Tibial nerve (tissue), 4 donors: ENCODE results near the gene PRKAG2. TPM values are rescaled to one million over a fixed set of nuclear protein-coding genes. Genes with fewer than 3 reads are reported as not detected.

ENCODE experiments used
- DNase-seq, 2 donors: peaks; one replicate each; pipeline ENCODE4 v3.0.0-alpha.2; 2019; ENCODE audit warnings: low spot score in 2 of 2
- H3K27ac ChIP-seq, 4 donors: fragments of 200-600 bp; sonication (generic) in 3 of 4; one replicate each; pipeline ENCODE4 v1.5.1; 2017 to 2019; ENCODE audit warnings: mild to moderate bottlenecking in 1 of 4
- H3K27me3 ChIP-seq, 2 donors: fragments of 200-600 bp; sonication (generic) in 1 of 2; one replicate each; pipeline versions ENCODE4 v1.5.1 to v1.6.0; 2017 to 2019
- H3K36me3 ChIP-seq, 3 donors: fragments of 200-600 bp; sonication (generic); one replicate each; pipeline ENCODE4 v1.5.1; 2018 to 2019
- H3K4me1 ChIP-seq, 4 donors: fragments of 200-600 bp; sonication (generic) in 3 of 4; one replicate each; pipeline ENCODE4 v1.5.1; 2017 to 2019
- H3K4me3 ChIP-seq, 4 donors: fragments of 200-600 bp; sonication (generic) in 3 of 4; one replicate each; pipeline ENCODE4 v1.5.1; 2017 to 2019; ENCODE audit warnings: mild to moderate bottlenecking in 1 of 4, moderate library complexity in 1 of 4
- H3K9me3 ChIP-seq, 4 donors: fragments of 200-600 bp; sonication (generic) in 3 of 4; one replicate each; pipeline ENCODE4 v1.5.1; 2017 to 2019
- EP300 ChIP-seq, 2 donors: sonication (generic); formaldehyde crosslinking; IDR thresholded peaks; one replicate each; pipeline ENCODE4 v1.6.1; 2017; ENCODE audit warnings: antibody characterized with exemption in 2 of 2, mild to moderate bottlenecking in 1 of 2
- POLR2A ChIP-seq, 2 donors: fragments of 450-650 bp; IDR thresholded peaks; one replicate each; pipeline ENCODE4 v1.6.1; 2017; ENCODE audit warnings: antibody characterized with exemption in 2 of 2, mild to moderate bottlenecking in 2 of 2, moderate library complexity in 2 of 2
- WGBS, 2 donors: methylation state at CpG; one replicate each; pipeline ENCODE4 v1.1.5; 2018; 5-methylcytosine and 5-hydroxymethylcytosine counted together
- total RNA-seq, 4 donors: library from RNA; depleted of rRNA; stranded (reverse); fragments of >200 nt; gene quantifications; one replicate each; pipeline ENCODE4 v1.1.0, GENCODE V29; 2016
- TF ChIP-seq, protein P1 (sequence below), 5 experiments: fragments of 200-600 bp in 3 of 5; fragments of 450-650 bp in 2 of 5; sonication (generic) in 3 of 5; IDR thresholded peaks; one replicate each; pipeline ENCODE4 v1.5.1; 2016 to 2019; ENCODE audit warnings: antibody characterized with exemption in 5 of 5, mild to moderate bottlenecking in 3 of 5, moderate library complexity in 2 of 5

The PRKAG2 gene
- total RNA-seq, 4 donors from 2014 or later: 24.5 to 82.6 (median 38.3) TPM

GRCh38 chr7:151894111-151895007, 17.4 kb upstream of the PRKAG2 start:
- peaks cover 0 to 53% of the 10 kb centered on the region in 2 donors for H3K27me3 ChIP-seq
- 80 to 85% methylated on average over 39 of the region's 40 CpGs for WGBS, 2 donors
- H3K4me1 ChIP-seq: no peaks in the 10 kb centered on the region
- no peaks in the 10 kb centered on the region for H3K9me3 ChIP-seq
- H3K36me3 ChIP-seq: no peaks in the 10 kb centered on the region
- H3K27ac ChIP-seq: no peak overlapping the region
- DNase-seq: no peak
- H3K4me3 ChIP-seq: no peak overlapping the region
- TF ChIP-seq POLR2A (IDR thresholded peaks at IDR 0.05) (no peak), EP300 (IDR thresholded peaks at IDR 0.05) (no peak)

DNA sequence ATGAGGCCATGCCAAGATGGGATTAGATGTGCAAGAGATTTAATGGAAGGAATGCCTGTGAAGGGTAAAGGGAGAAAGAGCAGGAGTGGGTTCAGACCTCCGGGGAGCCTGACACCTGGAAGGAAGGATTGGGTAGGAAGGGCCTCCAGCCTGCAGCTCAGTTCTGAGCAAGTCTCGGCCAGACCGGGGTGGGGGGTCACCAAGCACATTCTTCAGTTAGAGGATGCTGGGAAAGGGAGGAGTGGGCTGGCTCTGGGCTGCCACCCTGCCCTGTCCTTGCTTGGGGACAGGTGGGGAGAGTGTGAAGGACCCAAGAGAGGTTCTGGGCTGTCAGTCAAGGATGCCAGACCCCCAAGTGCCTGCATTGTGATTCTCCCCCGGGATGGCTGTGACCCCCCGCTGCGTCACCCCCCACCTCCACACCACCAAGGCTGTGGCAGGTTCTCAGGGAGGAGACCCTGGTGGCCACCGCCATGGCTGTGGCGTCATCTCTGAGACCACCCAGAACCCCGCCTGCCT, 16.5 kb upstream of the PRKAG2 start:
- Histone ChIP-seq H3K27ac (no peak overlapping the region), H3K27me3 (peaks cover 0 to 48% of the 10 kb centered on the region in 2 donors), H3K4me3 (no peak overlapping the region), H3K36me3 (no peaks in the 10 kb centered on the region), H3K4me1 (no peaks in the 10 kb centered on the region), H3K9me3 (no peaks in the 10 kb centered on the region)
- no peak for DNase-seq
- no peak for TF ChIP-seq POLR2A (IDR thresholded peaks at IDR 0.05)
- no peak for TF ChIP-seq EP300 (IDR thresholded peaks at IDR 0.05)
- TF ChIP-seq, protein P1, sequence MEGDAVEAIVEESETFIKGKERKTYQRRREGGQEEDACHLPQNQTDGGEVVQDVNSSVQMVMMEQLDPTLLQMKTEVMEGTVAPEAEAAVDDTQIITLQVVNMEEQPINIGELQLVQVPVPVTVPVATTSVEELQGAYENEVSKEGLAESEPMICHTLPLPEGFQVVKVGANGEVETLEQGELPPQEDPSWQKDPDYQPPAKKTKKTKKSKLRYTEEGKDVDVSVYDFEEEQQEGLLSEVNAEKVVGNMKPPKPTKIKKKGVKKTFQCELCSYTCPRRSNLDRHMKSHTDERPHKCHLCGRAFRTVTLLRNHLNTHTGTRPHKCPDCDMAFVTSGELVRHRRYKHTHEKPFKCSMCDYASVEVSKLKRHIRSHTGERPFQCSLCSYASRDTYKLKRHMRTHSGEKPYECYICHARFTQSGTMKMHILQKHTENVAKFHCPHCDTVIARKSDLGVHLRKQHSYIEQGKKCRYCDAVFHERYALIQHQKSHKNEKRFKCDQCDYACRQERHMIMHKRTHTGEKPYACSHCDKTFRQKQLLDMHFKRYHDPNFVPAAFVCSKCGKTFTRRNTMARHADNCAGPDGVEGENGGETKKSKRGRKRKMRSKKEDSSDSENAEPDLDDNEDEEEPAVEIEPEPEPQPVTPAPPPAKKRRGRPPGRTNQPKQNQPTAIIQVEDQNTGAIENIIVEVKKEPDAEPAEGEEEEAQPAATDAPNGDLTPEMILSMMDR (IDR thresholded peaks at IDR 0.05): no peak
- 77% methylated on average over 9 of the region's 9 CpGs for WGBS, 2 donors

DNA sequence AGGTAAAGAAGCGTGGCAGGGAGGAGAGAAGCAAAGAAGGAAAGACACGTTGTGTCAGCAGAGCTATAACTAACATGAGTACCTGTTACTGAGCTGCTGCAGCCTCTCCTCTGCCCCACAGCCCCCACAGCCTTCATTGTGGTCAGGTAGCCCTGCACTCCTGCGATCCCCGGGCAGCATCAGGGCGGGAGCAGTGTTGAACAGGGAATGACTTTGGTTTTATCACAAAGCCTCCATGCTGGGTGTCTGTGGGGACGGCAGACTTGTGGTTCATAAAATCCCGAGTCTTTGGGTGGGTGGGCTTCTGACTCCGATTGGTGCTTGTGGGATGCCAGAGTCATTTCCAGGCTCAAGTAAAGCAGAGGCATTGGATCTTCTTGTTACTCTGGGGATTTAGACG, 14.8 kb upstream of the PRKAG2 start:
- no peaks in the 10 kb centered on the region for H3K4me1 ChIP-seq
- H3K9me3 ChIP-seq: no peaks in the 10 kb centered on the region
- H3K27ac ChIP-seq: no peak overlapping the region
- TF ChIP-seq, protein P1 (IDR thresholded peaks at IDR 0.05): no peak
- no peak for TF ChIP-seq EP300 (IDR thresholded peaks at IDR 0.05)
- no peak for TF ChIP-seq POLR2A (IDR thresholded peaks at IDR 0.05)
- peaks cover 0 to 34% of the 10 kb centered on the region in 2 donors for H3K27me3 ChIP-seq
- H3K36me3 ChIP-seq: no peaks in the 10 kb centered on the region
- 34 to 44% methylated on average over 9 of the region's 9 CpGs for WGBS, 2 donors
- H3K4me3 ChIP-seq: no peak overlapping the region
- no peak for DNase-seq

- Histone ChIP-seq H3K27ac (no peak overlapping the region), H3K9me3 (no peaks in the 10 kb centered on the region), H3K36me3 (no peaks in the 10 kb centered on the region), H3K27me3 (peaks cover 0 to 31% of the 10 kb centered on the region in 2 donors), H3K4me1 (no peaks in the 10 kb centered on the region), H3K4me3 (no peak overlapping the region)
- no peak for DNase-seq
- TF ChIP-seq POLR2A (IDR thresholded peaks at IDR 0.05): no peak
- TF ChIP-seq, protein P1 (IDR thresholded peaks at IDR 0.05): no peak
- no peak for TF ChIP-seq EP300 (IDR thresholded peaks at IDR 0.05)
- WGBS, 2 donors: 51 to 52% methylated on average over 7 of the region's 7 CpGs
These were observed 14.3 kb upstream of the PRKAG2 start for GRCh38 chr7:151891182-151891581.

DNA sequence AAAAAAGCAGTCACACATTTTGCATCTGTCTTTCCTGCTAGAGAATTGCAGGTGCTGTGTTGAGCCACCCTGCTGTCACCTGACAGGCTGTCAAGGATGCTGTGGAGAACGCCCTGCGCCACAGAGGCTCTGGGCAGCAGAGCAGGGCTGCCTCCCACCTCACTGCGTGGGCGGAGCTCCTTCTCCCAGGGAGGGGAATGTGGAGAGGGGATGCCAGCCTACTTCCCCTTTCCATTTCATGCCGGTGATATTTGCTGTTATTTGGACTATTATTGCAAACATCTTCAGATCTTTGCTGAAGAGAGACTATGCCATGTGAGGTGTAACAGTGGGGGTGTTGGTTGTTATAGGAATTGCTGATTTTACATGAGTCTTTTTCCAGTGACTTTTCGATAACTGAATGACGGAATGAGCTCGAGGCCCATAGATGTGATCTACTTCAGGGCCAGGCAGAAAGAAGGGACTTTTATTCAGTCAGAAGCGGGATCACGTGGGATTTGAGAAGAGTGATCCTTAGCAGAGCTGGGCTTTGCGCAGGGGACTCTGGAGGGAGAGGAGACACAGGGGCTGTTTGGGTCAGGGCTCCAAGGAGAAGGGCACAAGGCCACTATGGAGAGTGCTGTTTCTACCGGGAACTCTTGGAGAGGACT, 13.6 kb upstream of the PRKAG2 start:
- 63 to 72% methylated on average over 12 of the region's 12 CpGs for WGBS, 2 donors
- Histone ChIP-seq H3K36me3 (no peaks in the 10 kb centered on the region), H3K4me1 (no peaks in the 10 kb centered on the region), H3K9me3 (no peaks in the 10 kb centered on the region), H3K27me3 (peaks cover 0 to 30% of the 10 kb centered on the region in 2 donors), H3K4me3 (no peak overlapping the region), H3K27ac (no peak overlapping the region)
- TF ChIP-seq, protein P1 (IDR thresholded peaks at IDR 0.05): no peak
- TF ChIP-seq EP300 (IDR thresholded peaks at IDR 0.05) (no peak), POLR2A (IDR thresholded peaks at IDR 0.05) (no peak)
- no peak for DNase-seq
